HFFc6 (cell line): ENCODE data around the gene MLF2. TPM values are rescaled to one million over a fixed set of nuclear protein-coding genes. Genes with fewer than 3 reads are reported as not detected.
A peak's percentile ranks its signal among the peaks of the same experiment; 100 is the strongest.

Source experiments
- DNase-seq: peaks from one replicate; pipeline ENCODE4 v3.0.0-alpha.2; 2018
- H3K27ac Mint-ChIP-seq: 2 replicates; pipeline ENCODE4 v1.8.0; 2020; ENCODE audit warnings: mild to moderate bottlenecking, mixed read lengths
- H3K27me3 Mint-ChIP-seq: 2 replicates; pipeline ENCODE4 v1.8.0; 2021; ENCODE audit warnings: mild to moderate bottlenecking, moderate library complexity, mixed read lengths; ENCODE audit not compliant: insufficient read depth
- H3K36me3 Mint-ChIP-seq: 2 replicates; pipeline ENCODE4 v1.8.0; 2021; ENCODE audit warnings: low read depth, mixed read lengths
- H3K4me1 Mint-ChIP-seq: 2 replicates; pipeline ENCODE4 v1.8.0; 2020; ENCODE audit warnings: low read depth, mixed read lengths
- H3K4me3 Mint-ChIP-seq: 2 replicates; pipeline ENCODE4 v1.8.0; 2020; ENCODE audit warnings: mild to moderate bottlenecking, moderate library complexity, mixed read lengths
- H3K9me3 Mint-ChIP-seq: 2 replicates; pipeline ENCODE4 v1.8.0; 2020; ENCODE audit warnings: mild to moderate bottlenecking, mixed read lengths
- CTCF ChIP-seq: fragments of 200-600 bp; sonication (generic); IDR thresholded peaks from 2 replicates; pipeline ENCODE4 v1.5.0; 2021; ENCODE audit warnings: antibody characterized with exemption, mild to moderate bottlenecking
- total RNA-seq, 6 experiments: library from RNA; stranded (reverse); fragmentation: NEBNext Ultra II Directional; extraction: Animal tissue kit (Norgen Biotek cat#: 25700); gene quantifications; 2 replicates in 1 of 6; 3 replicates in 5 of 6; pipeline ENCODE4 v1.2.3, GENCODE V29; 2021

Gene MLF2
- total RNA-seq, 6 experiments from 2014 or later, result 273 to 329 (median 298) TPM

DNA sequence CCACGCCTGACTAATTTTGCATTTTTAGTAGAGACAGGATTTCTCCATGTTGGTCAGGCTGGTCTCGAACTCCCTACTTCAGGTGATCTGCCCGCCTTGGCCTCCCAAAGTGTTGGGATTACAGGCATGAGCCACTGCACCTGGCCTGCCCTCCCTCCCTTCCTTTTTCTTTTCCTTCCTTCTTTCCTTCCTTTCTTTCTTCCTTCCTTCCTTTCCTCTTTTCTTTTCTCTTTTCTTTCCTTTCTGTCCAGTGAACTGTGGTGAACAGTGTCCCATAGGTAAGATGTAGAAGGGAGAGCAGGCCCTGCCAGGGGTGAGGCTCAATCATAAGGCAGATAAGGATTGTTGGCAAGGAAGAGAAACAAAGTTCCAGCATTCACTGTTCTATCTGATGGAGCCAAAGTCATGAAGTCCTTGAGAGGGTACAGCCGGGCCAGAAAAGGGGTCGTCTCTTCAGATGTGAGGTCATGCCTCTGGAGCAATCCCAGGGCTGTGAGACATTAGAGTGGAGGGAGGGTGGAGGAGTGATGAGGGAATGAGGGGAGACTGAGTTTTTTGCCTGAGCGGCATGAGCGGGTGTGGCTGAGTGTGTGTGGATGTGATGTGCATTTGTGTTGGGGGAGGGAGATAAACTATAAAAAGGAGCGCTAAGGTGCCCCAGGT, 4.2 kb upstream of the MLF2 start:
- no peak for DNase-seq
- Mint-ChIP-seq H3K27ac (no peak overlapping the region), H3K36me3 (peaks cover 4% of the 10 kb centered on the region), H3K4me3 (no peak overlapping the region), H3K4me1 (peaks cover 11% of the 10 kb centered on the region), H3K9me3 (no peaks in the 10 kb centered on the region), H3K27me3 (peaks cover 4% of the 10 kb centered on the region)
- no peak for TF ChIP-seq CTCF

DNA sequence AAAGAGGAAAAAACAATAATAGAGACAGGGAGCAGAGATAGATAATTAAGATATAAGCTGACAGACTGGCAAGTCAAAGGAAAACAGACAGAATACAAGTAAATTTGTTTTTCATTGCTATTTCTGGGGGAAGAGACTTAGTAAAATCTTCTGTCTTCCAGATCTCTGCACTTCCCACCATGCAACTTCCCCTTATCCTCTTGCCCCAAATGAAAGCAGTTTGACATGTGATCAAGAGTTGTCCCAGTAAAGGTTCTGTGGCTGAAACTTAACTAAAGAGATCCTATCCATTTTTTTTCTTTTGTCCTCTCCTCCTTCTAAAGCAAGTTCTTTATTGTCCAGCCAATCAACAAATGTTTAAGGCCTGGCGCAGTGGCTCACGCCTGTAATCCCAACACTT, 1.5 kb upstream of the MLF2 start:
- H3K27ac Mint-ChIP-seq, result no peak overlapping the region
- H3K27me3 Mint-ChIP-seq, result peaks cover 4% of the 10 kb centered on the region
- TF ChIP-seq CTCF, result no peak
- no peak overlapping the region for H3K4me3 Mint-ChIP-seq
- no peaks in the 10 kb centered on the region for H3K9me3 Mint-ChIP-seq
- H3K36me3 Mint-ChIP-seq, result peaks cover 17% of the 10 kb centered on the region
- peaks cover 27% of the 10 kb centered on the region for H3K4me1 Mint-ChIP-seq
- no peak for DNase-seq

DNA sequence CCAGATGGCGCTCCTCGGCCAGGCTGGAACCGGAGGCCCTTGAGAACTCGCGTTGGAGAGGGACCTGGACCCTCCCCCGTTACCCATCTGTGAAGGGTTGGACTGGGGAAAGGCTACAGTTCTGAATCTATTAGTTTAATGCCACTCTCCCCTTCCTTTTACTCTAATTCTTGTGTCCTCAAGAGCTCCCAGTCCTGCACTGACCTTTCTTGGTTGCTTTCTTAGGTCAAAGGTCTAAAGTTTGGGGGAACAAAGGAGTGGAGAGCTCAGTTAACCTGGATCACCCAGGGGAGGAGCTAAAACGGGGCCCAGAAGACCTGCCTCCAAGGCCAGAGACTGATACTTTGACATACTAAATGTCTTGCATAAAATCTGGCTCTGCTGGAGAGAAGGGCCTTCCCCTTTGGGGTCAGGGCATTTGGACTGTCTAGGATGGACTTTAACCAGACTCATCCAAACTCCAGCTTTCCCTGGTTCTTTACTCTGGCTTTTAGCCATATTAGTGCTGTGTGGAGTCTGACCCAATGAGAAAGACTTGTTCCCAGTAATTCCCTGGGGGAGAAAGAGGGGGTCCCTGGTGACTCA, 923 bp upstream of the MLF2 start:
- peak overlapping the region; percentile 72 for H3K27ac Mint-ChIP-seq
- H3K4me3 Mint-ChIP-seq, result peak overlapping the region; percentile 96
- peak; percentile 98 for TF ChIP-seq CTCF
- DNase-seq, result no peak
- peaks cover 4% of the 10 kb centered on the region for H3K27me3 Mint-ChIP-seq
- peaks cover 27% of the 10 kb centered on the region for H3K4me1 Mint-ChIP-seq
- no peaks in the 10 kb centered on the region for H3K9me3 Mint-ChIP-seq
- peaks cover 21% of the 10 kb centered on the region for H3K36me3 Mint-ChIP-seq

GRCh38 chr12:6752167-6752920, 597 bp downstream of the MLF2 start:
- H3K4me1 Mint-ChIP-seq, result peaks cover 27% of the 10 kb centered on the region
- peak overlapping the region; percentile 96 for H3K4me3 Mint-ChIP-seq
- H3K27me3 Mint-ChIP-seq, result peaks cover 8% of the 10 kb centered on the region
- peaks cover 32% of the 10 kb centered on the region for H3K36me3 Mint-ChIP-seq
- H3K9me3 Mint-ChIP-seq, result no peaks in the 10 kb centered on the region
- peak; percentile 54 for DNase-seq
- H3K27ac Mint-ChIP-seq, result peak overlapping the region; percentile 100
- peak; percentile 69 for TF ChIP-seq CTCF

DNA sequence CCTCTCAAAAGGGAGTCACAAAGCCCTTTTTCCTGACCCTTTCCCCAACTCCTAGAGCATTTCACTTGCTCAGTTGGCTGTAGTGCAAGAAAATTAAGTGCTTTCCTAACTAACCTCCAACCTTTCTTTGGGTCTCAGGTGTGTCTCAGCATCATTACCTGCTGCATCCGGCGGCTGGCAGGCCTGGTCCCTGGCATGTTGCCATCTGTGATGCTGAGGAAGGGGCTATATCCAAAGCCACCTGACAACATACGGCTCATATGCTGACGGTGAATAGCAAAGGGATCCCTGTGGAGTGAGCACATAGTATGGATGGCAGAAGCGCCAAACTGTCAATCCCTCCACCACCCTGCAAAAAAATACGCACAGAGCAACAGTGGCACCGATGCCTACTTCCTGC, 1.2 kb downstream of the MLF2 start:
- peak overlapping the region; percentile 96 for H3K4me3 Mint-ChIP-seq
- H3K36me3 Mint-ChIP-seq, result peaks cover 36% of the 10 kb centered on the region
- H3K4me1 Mint-ChIP-seq, result peaks cover 27% of the 10 kb centered on the region
- peaks cover 8% of the 10 kb centered on the region for H3K27me3 Mint-ChIP-seq
- DNase-seq, result no peak
- H3K9me3 Mint-ChIP-seq, result no peaks in the 10 kb centered on the region
- no peak for TF ChIP-seq CTCF
- peak overlapping the region; percentile 100 for H3K27ac Mint-ChIP-seq
